GM19467 (cell line): ENCODE data around the gene AGO1.
"Not testable (repeated sequence)": the region's sequence is repeated elsewhere in the genome, so short reads cannot be mapped to it uniquely, and the experiment has no call there.

Source experiments
- ATAC-seq: cut with Tn5 transposase; IDR thresholded peaks from one replicate; pipeline ENCODE4 v1.9.1; 2021; ENCODE audit warnings: mild to moderate bottlenecking, moderate library complexity; ENCODE audit not compliant: unreplicated experiment

The AGO1 gene

DNA sequence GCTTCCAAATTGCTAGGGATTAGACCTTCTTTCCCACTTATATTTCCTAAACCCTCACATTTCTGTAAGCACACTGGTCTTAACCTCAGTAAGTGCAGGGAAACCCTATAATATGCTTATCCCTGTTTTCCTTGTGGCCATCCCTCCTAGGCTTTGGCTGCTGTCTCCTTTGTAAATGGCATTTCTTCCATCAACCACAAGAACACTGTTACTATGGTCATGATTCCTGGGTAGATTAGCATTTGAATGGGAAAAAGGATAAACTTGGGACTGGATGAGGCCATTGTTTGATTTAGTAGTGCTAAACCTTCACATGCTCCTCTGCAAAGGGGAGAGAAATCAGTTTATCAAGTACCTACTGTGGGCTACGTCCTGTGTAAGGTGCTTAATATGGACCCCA is 31.7 kb downstream of the AGO1 start:
- no peak for ATAC-seq

DNA sequence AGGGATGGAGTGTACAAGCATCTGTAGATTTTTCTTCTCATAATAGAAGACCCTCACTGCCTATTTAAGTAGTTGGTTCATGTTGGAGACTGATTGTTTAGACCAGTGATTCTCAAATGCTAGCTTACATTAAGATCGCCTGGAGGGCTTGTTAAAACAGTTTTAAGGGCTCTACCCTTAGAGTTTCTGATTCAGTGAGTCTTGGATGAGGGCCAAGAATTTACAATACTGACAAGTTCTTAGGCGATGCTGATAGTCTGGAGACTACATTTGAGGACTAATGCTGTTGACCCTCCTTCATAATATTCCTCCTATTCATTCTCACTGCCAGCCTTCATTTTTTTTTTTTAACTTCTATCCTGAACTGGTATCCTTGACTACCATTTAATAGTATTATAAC is 32.7 kb downstream of the AGO1 start:
- ATAC-seq: no peak

DNA sequence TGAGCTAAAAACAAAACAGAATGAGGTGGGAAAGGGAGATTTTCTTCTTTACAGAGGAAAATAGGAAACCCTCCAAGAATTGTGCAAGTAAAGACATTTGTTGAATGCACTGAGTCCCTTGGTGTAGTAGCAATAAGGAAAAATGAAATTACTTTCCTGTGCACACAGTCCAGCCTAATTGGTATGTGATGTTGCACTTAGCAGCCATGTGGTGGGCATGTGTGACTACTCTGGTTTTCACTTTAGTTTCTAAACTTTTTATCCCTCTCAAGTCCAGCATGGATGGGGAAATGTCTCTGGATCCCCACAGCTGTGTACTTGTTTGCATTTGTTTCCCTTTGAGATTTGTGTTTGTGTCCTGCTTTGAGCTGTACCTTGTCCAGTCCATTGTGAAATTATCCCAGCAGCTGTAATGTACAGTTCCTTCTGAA is 40.8 kb downstream of the AGO1 start:
- ATAC-seq: no peak

DNA sequence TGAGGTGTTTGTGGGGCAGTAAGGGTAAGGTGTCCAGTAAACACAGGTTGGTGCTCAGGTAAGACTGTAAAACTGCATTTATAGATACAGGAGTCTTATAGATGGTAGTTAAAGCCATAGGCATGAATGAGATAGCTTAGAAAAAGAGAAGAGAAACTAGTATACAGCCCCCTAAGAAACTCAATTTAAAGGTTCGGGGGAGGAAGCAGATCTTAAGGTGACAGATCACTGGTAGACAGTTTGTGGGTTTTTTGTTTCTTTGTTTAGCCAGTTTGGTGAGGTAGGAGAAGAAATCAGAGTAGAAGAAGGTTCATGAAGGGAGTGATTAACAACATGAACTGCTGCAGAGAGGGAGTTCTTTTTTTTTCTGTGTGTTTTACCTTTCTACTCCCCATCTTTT is 41.8 kb downstream of the AGO1 start:
- no peak for ATAC-seq

DNA sequence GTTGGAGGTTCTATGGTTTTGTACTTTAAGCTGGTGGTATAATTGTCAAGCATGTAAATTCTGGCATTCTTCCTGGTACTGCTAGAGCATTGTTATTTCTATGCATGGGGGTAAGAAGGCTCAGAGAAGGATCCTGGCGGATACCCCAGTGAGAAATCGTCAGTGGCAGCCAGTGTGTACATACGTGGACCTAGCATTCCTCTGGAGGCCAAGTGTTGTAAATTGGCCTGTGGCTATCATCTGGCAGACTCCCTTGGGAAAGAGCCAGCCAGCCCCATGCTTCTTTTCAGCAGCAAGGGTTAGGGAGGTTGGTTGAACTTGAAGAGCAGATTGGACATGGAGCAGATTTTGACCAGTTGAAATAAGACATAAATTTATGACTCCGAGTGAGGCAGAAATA is 42.7 kb downstream of the AGO1 start:
- ATAC-seq: no peak

DNA sequence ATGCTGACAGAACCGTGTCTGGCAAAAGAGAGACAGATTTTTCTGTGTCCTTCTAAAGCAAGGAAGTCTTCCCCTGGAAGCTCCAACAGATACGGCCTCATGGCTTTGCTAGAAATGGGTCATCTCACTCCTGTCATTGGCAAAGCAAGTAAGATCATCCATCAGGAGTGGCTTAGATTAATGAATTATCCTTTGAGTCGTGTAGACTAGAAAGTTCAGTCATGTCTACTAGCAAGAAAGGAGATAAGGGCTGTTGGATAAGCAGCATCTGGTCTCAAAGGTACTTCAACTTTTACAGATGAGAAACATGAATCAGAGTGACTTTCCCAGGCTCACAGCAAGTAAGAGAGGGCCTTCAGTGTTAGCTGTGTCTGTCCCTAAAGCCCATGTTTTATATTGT is 44.5 kb downstream of the AGO1 start:
- no peak for ATAC-seq

DNA sequence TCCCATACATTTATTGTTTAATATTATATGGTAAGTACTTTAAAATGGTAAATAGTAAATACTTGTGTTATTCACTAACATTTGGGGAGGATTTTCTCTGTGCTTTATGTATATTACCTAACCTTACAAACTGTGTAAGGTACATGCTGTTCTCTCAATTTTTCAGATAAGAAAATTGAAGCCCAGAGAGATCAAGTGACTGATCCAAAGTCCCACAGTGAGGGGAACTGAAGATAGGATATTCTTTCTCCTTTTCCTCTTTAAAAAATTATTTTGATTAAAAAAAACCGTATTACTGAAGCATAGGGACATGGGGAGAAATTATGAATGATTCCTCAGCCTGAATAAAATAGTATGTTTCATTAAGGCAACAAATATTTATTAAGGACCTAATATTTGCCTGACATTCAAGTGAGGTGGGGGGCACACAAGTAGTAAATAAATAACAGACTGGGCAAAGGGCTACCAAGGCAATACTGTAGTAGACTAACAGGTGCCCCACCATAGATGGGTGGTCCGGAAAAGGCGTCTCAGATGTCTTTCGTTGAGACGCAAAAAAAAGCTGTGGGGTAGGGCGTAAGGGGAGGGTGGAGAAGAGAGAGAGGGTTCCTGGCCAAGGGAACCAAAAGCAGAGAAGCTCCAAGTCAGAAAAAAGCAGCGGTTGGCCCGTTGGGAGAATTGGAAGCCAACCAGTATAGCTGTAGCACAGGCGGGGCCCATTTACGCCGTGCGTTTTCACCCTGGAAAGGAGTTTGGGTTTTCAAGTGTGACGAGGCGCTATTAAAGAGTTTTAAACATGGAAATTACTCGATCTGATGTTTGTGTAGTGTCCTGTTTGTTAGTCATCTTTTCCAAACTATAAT is 47.0 kb downstream of the AGO1 start:
- ATAC-seq: no peak

DNA sequence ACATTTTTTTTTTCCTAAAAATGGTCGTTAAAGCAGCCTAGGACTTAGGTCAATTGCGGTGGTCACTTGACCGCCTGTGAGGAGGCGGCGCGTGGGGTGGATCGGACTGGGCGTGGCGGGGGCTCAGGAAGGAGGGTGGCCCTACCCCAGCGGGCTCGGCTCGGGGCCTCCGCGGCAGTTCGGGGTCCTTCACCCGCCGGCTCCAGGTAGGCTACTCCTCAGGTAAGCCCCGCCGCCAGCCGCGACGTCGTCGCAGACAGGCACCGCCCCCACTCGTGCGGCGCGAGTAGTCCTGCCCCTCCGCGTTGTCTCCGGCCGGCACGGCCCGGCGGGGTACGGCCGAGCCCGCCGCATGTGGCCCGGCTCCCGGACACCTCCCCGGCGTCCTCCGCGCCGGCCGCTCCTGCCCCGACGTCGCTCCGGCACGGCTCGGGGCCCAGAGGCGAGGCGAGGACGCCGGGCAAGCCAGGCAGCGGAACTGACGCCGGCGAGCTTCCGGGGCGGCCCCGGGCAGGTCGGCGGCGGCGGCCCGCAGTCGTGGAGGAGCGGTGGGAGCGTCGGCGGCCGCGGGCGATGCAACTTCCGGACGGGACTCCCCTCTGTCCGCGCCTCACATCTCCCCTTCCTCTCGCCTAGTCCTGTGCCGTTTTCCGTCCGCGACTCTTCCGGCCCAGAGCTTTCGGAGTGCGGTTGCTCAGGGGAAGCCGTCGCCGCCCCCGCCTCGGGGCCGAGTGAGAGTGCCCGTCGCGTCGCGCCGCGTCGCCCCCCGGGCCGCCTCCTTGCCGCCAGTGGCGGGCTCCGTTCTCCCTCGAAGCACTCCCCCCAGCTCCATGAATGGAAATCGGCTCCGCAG is 47.8 kb downstream of the AGO1 start, which contains the start of gene AGO3:
Gene AGO3, plus strand, starts transcription at position 513 of the 853 bp plus-strand sequence. Its CDS starts 322 bp downstream, at position 835.
- ATAC-seq: peak; percentile 85

DNA sequence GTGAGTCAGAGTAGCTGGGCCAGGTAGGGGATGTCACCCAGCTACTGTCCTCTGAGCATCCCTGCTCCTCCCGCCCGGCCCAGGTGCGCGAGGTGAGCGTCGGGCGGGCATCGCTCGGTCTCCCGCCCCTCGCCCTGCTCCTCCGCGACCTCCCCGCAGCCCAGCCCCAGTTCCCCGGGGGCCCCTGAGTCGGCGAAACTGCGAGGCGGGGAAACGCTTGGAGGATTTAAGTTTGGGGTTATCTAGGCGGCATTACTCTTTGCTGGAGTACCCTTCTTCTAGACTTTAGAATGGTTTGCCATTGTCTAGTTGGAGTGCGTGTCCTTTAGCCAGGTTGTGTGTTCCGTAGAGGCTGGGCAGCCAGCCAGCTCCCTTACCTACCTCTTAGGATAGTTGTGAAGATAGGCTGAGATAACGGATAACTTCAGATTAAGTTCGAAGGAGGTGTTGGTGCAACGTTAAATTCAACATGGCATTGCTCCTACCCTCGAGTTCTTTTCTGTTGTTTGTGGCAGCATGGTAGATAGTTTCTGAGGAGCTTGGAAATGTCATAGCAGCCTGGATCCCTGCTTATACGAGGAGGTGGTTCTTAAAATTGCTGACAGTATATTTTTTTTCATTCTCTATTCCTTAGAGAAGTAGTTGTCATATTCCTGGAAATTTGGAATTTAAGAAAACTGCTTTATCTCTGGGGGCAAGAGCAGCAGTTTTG is 48.6 kb downstream of the AGO1 start:
- ATAC-seq: no peak

DNA sequence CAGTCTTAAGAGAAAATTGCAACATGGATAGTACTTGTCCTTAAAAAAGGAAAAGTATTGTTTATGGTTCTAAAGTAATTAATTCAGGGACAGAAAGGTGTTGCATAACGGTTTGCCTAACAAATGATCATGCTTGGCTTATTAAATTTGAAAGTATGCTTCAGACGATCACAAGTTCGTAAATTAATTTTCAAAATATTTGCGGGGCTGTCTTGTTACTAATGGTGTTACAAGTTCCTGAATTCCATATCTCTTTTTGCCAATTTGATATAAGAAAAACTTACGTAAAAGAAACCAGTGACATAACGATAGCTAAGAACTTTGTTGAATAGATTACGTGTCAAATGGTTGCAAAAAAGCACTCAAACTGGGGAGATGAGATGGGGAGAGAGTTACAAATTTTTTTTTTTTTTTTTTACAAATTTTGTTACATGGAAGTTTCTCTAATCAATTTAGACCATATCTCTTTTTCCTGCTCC is 49.2 kb downstream of the AGO1 start:
- ATAC-seq: no peak

DNA sequence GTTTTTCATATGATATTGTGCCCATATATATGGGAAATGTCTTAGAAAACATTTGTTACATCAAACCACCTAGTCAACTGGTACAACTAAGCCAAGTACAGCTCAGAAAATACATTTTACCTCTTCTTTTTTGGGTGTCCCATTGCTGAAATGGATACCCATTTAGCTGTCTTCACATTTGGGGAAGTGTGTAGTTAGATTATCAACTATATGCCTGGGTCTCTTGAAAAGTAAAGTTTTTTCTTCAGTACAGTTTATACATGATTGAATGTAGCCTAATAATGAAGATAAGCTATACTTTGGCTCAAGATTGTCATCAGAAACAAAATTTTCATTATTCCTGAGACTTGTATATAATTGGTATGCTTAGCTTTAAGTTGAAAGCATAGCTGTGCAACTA is 49.9 kb downstream of the AGO1 start:
- no peak for ATAC-seq

DNA sequence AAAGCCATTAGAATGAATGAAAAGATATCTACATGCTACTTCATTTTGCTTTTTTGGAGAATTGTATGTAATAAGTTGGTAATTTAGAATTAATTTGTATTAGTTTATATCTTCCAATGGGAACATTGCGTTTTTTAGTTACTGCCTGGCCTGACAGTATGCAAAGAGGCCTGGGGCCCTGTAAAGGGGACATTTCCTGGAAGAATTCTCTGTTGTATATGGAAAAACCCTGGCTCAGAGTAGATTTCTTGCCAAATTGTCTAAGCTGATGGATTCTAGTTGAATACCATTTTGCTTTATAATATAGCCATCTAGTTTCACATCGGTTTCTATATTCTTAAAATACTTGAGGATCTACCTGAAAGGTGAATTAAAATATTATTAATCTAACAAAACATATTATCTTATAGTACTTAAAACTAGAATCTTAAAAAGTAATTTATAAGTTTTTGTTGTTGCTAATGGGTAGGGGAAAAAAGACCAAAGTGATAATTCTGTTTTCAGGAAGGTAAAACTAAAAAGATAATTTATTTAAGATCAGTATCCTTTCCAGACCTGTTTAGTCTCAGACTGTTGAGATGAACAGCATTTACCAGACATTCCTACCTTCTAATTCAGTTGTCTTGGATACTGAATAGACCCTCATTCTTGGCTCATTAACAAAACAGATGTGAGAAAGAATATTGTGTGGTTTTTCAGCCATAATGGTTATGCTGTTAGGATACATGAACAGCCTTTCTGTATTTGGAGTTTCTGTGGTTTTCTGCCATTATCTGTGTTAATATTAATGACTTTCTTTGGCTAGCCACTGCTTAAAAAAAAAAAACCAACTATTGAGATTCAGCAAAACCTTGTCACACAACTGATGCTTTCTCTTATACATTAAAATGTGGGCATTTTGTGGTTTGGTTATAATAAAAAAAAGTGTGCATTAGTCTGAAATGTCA is 52.7 kb downstream of the AGO1 start:
- no peak for ATAC-seq

DNA sequence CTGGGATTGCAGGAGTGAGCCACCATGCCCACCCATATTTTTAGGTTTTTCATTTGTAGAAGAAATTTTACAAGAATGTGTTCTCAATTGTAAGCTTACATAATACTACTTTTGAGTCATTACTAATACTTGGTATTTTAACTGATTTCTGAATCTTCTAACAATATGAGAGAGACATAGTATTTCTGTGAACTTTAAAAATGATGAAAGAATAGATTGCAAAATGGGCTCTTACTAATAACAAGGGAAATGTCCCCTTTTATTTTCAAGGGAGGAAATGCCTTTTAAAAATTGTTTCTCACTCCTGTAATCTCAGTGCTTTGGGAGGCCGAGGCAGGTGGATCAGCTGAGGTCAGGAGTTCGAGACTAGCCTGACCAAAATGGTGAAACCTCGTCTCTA is 53.8 kb downstream of the AGO1 start:
- ATAC-seq: no peak

DNA sequence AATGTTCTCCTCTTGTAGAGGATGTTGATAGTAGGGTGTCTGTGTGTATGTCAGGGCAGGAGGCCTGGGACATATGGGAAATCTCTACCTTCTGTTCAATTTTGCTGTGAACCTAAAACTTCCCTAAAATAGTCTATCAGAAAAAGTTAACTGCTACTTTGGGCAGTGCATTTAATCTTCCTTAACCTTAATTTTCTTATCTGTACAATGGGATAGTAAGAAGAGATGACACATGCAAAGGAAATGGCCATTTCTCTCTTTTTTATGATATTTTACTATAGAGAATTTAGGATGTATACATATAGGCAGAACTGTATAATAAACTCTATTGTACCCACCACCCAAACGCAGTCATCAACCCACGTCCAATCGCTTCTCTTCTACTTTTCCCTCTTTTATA is 56.5 kb downstream of the AGO1 start:
- ATAC-seq: no peak

DNA sequence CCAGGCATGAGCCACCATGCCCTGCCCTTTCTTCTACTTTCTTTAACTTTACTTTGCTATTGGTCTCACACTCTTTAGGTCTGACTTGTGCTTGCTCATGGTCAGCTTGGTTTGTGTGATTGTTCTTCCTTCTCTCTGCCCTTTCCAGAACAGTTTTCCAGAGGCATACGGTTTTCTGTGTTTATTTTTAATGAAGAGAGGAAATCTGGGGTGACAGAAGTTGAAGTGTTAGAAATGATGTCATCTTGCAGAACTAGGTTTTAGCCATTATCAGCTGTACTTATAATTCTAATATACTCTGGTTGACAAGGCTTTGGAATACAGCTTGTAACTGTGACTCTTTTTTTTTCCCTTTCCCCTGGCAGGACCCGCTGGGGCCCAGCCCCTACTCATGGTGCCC is 62.3 kb downstream of the AGO1 start:
- no peak for ATAC-seq

DNA sequence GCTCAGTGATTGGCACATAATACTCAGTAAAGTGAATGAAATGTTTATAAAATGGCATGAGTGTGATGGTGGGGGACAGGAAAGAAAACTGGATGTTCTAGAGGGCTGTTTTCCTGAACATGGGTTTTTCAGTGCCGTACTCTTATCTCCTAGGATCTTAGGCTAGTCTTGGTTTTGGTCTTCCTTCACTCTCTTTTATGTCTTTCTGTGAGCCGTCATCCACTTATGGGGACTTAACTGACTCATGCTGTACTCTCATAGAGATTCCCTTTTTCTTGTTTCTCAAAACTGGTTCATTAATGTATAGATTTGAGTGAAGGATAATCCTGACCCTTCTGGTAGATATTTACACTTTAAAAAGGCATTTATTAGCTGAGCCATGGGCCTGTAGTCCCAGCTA is 64.5 kb downstream of the AGO1 start:
- ATAC-seq: no peak

DNA sequence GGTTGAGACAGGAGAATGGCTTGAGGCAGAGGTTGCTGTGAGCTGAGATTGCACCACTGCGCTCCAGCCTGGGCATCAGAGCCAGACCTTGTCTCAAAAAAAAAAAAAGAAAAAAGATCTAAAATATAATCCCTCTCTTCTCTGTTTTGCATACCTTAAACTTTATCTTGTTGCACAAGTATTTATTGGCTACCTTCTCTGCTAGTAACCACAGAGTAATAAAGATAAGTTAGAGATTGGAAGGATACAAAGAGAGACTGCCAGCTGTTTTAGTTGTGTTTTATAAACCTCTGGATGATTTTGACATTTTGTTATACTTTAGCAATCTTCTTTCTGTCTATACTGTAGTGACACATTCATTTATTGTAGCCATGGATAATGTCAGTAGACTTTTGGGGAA is 75.5 kb downstream of the AGO1 start:
- no peak for ATAC-seq

DNA sequence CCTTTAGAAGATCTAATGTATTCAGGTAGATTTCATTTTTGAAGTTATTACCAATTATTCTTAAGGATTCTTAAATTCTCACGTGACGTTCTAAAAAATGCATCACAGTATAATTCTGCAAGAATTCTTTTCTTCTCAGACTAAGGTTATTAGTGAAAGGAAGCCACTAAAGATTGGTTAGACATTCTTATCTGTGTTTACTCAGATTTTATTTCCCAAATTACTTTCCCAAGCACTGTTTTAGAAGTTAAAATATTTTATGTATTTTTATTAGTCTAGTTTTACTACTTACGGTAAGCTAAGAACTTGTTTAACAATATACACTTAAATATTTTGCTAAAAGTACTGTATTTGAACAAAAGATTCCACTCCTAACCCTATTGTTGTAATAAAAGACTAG is 76.3 kb downstream of the AGO1 start:
- no peak for ATAC-seq

DNA sequence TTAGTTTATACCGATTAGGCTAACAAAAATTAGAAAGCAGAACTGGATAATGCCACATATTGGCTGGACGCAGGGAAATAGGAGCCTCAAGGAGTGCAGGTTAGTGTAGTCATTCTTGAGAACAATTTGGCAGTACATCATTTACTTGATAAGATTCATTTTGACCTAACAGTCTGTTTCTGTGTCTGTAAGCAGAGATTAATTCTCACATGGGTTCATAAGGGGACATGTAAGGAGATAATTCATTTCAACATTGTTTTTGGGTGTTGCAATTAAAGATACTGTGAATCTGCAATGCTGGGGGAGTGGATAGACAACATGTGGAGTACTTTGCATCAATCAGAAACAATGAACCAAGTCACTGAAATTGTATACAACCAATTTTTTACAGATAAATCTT is 79.9 kb downstream of the AGO1 start:
- no peak for ATAC-seq

DNA sequence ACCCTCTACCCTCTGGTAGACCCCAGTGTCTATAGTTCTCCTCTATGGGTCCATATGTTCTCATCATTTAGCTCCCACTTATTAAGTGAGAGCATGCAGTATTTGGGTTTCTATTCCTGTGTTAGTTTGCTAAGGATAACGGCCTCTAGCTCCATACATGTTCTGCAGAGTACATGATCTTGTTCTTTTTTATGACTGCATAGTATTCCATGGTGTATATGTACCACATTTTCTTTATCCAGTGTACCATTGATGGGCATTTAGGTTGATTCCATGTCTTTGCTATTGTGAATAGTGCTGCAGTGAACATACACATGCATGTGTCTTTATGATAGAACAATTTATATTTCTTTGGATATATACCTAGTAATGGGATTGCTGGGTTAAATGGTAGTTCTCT is 81.3 kb downstream of the AGO1 start:
- not testable (repeated sequence) for ATAC-seq
